HG03342 (cell line): ENCODE data around the gene PDE8B.
"Not testable (repeated sequence)": the region's sequence is repeated elsewhere in the genome, so short reads cannot be mapped to it uniquely, and the experiment has no call there.

Experiments used
- ATAC-seq: cut with Tn5 transposase; IDR thresholded peaks from one replicate; pipeline ENCODE4 v1.9.1; 2021; ENCODE audit warnings: mild to moderate bottlenecking, moderate library complexity; ENCODE audit not compliant: unreplicated experiment

PDE8B gene

GRCh38 chr5:77427998-77428397 lies 217.5 kb downstream of the PDE8B start:
- ATAC-seq = no peak

GRCh38 chr5:77428526-77428925 lies 218.0 kb downstream of the PDE8B start:
- no peak for ATAC-seq

DNA sequence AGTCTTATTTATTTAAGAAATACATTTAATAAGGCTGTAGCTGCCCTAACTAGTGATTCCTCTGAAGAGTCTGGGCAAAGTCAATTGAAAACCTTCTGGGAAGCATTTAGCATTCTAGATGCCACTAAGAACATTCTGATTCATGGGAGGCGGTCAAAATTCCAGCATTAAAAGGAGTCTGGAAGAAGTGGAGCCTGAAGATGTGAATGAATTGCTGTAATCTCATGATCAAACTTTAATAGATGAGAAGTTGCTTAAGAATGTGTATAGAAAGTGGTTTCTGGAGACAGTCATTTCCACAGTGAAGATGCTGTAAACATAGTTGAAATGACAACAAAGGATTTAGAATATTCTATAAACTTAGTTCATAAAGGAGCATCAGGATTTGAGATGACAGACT lies 220.2 kb downstream of the PDE8B start:
- no peak for ATAC-seq

DNA sequence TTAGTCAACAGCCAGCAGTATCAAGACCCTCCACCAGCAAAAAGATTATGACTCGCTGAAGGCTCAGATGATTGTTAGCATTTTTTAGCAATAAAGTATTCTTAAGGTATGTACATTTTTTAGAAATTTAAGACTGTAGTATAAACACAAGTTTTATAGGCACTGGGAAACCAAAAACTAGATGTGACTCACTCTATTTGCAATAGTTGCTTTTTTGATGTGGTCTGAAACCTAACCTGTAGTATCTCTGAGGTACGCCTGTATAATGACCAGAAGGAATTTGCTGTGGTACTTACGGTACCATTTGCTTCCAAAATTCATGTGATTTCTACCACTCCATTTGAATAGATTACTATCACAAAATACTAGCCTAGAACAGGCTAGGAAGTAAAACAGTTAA lies 220.8 kb downstream of the PDE8B start:
- ATAC-seq = no peak

GRCh38 chr5:77431719-77432118 lies 221.2 kb downstream of the PDE8B start:
- ATAC-seq = no peak

DNA sequence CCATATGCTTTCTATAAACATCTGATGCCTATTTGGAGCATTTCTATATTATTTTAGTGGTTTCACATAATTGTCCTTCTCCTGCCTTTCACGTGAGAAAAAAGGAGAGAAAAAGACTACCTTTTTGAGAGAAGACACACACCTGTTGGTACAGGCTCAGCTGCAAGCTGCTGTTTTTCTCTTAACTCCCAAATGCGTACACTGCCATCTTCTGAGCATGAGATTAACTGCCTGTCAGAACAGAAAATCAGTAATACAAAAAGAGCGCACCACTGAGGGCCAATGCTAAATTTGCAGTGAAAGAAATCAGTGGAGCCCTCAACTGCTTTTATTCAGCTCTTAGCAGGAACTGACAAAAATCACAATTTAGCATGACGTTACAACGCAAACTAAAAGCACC lies 226.7 kb downstream of the PDE8B start:
- no peak for ATAC-seq

DNA sequence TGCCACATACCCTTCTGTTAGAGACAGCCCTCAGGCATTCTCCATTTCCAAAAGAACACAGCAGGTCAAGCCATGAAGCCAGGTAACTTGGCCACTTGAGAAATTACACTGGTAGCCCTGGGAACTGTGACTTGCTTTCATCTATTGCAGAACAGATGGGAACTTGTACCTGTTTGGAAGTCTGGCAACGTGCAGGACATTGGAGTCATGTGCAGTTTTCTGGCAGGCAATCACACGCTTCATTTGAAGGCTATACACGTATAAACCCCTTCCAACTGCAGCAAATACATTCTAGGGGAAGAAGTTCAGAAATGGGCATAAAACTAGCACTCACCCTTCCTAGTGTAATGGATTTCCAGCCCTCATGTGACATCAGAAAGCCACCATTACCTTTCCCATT lies 227.6 kb downstream of the PDE8B start:
- no peak for ATAC-seq

- no peak for ATAC-seq
Observed at GRCh38 chr5:77443670-77444069, 233.2 kb downstream of the PDE8B start.

DNA sequence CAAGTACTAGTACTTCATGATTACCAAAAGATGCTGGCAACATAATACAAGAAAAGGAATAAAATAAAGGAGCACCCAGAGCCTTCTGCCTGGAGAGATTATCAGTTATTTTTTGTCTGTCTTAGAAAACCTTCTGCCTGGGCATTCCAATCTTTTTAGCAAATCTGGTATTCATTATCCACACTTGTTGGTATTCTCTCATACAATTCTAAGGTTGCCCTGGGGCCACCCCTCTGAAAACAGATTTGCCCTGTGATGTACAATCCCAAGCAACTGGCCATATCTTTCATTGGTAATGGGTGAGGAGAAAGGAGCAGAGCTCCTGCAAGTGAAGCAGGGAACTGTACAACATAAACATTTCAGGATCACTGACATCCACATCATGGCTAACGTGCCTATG lies 233.9 kb downstream of the PDE8B start:
- no peak for ATAC-seq

DNA sequence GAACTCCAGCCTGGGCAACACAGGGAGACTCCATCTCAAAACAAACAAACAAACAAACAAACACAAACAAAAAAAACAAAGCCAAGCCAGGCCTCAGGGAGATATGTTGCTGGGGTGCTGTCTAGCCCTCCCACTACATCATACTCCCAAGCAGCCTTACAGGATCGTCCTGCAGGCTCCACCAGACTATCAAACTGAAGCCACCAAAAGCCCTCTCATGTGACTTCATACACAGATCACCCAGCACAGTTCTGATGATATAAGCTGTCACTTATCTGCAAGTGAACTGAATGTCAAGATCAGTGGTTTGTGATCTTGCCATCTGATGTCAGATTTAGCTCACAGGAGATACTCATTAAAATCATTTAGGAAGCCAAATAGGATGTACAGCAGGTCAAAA lies 238.4 kb downstream of the PDE8B start:
- no peak for ATAC-seq

GRCh38 chr5:77449277-77449676 lies 238.8 kb downstream of the PDE8B start:
- ATAC-seq = no peak

DNA sequence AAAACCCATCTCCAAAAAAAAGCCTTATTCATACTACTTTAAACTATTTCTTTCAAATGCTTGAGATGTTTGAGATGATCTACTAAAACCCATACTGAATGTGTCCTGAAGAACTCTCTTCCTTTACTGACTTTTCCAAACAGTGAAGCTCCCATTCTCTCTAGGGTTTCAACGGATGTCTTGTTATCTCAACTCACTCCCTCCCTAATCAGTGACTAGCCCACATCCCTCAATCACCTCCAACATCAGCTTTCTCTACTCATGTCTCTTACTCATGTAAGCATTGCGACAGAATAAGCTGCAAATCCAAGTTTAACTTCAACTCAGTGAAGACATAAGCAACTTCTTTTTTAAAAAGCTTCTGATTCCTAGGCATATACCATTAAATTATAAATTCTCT lies 239.5 kb downstream of the PDE8B start:
- ATAC-seq = no peak

- no peak for ATAC-seq
Observed at GRCh38 chr5:77452351-77452750, 241.9 kb downstream of the PDE8B start.

DNA sequence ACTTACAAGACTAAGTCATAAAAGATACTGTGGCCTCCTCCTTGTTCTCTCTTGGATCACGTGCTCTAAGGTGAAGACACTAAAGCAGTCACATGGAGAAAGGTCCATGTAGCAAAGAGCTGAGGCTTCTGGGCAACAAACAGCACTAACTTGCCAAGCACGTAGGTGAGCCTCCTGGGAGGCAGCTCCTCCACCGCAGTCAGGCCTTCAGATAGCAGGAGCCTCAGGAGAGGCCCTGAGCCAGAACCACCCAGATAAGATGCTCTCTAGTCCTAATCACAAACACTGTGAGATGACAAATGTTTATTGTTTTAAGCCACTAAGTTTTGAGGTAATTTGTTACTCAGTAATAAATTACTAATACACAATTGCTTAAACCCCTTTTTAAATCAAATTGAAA lies 243.6 kb downstream of the PDE8B start:
- no peak for ATAC-seq

DNA sequence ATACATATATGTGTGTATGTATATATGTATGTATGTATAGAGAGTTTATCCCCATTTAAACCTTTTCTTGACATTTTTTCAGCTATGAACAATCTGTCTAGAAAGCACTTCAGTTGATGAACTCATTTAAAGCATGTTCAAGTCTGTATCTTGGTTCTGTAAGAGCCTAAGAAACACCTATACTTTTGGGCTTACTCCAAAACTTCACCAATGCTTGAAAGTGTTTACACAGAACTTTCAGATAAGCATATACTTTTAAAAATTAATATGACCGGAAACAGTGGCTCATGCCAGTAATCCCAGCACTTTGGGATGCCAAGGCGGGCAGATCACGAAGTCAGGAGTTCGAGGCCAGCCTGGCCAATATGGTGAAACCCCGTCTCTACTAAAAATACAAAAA lies 250.8 kb downstream of the PDE8B start:
- ATAC-seq = no peak

DNA sequence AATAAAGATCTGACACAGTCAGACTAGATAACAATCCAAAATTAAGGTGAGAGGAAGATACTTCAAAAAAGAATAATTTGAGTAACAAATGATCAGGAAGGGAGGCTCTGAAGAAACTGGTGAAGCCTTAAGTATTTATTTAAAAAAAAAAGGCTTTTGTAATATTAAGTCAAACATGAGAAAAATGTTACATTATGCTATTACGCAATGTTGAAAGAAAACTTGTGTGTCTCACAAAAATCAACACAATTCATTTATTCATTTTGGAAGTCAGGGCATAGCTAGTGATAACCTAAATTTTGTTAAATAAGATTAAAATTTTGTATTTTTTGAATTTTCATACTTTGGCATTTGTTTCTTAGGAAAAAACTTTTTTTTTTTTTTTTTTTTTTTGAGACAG lies 253.4 kb downstream of the PDE8B start:
- no peak for ATAC-seq

- not testable (repeated sequence) for ATAC-seq
Observed at GRCh38 chr5:77468875-77469274, 258.4 kb downstream of the PDE8B start.

GRCh38 chr5:77475041-77475440 lies 264.6 kb downstream of the PDE8B start:
- not testable (repeated sequence) for ATAC-seq
